HG03060 (cell line): Measurements from ENCODE around the gene SPOCK2.
"Not testable (repeated sequence)": the region's sequence is repeated elsewhere in the genome, so short reads cannot be mapped to it uniquely, and the experiment has no call there.

Experiments
- ATAC-seq: cut with Tn5 transposase; IDR thresholded peaks from one replicate; pipeline ENCODE4 v1.9.1; 2021; ENCODE audit warnings: low read depth, moderate number of reproducible peaks; ENCODE audit not compliant: unreplicated experiment

Gene SPOCK2

DNA sequence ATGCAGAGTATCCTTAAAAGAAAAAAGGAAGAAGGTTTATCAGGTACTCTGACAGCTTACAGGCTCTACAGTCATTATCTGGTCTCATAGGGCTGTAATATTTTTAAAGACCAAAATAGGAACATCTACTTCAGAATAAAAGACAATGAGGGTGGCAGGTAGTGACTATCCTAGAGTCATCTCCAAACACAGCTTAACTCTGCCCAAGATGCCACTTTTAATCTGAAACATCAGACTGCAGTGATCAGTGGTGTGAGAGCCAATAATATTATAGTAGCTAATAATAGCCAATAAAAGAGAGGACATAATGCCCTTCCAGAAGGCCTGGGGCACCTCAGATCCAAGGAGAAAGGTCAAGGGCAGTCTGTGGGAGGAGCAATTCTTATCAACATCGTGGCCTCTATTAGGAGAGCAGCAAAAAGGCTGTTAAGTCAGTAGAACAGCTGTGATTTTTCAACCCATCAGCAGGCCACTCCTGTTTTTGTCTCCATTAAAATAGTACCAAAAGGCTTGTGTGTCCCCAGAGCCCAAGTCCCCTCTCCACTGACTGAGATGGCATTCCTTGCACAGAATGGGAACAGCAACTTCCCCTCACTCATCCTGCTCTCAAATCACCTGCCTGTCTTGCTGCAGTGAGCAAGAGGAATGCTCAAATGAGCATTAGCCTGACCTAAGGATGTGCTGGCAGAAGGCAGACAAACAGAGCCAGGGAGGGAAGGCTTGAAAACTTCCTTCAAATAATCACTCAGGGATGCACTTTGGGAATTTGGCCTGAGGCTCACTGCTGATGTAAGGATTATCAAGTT, 20.7 kb upstream of the SPOCK2 start:
- ATAC-seq: no peak

GRCh38 chr10:72108004-72108370, 19.6 kb upstream of the SPOCK2 start:
- ATAC-seq: not testable (repeated sequence)

GRCh38 chr10:72107325-72108003, 19.1 kb upstream of the SPOCK2 start:
- ATAC-seq: no peak

DNA sequence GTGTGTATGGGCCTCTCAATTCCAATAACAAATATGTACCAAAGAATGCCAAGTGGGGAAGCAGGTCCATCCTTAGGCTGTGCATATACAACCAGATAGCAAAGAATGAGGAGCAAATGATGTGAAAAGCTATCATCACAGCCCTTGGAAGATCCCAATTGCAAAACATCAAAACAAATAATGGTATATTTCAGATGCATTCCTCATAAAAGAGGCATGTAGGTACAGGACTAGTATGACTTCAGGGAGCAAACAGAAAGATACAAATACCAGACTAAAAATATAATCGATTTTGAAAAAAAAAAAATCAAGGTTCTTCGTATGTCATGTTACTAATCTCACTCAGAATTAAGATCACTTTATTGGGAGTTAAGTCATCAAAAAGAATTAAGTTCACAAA, 18.5 kb upstream of the SPOCK2 start:
- ATAC-seq: no peak

DNA sequence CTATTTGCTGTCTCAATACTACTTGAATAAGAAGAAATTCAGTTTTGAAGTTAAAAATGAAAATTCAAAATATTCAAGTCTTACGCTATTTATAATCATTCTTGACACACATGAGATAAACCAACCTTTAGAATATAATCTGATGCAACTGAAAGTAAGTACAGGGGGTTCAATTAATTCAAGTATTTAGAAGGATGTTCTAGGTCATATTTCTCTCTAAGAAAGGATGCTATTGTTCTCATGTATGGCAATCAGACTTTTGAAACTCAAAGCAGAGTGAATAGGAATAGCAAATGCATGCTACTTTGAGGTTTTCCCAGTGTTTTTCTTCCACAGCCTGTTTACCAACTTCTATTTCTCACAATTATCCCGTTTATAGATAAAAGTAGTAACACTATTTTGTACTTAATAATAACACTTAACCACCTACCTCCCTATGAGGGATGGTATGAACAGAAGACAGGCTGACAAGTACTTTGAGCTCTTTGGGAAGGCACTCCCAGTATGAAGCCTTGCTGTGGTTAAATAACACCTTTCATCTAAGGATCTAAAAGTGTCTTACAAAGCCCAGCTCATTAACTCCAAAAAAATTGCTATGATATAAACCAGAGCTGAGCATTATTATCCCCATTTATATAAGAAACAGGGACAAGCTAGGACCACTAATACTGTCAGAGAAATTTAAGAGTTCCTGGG, 18.0 kb upstream of the SPOCK2 start:
- ATAC-seq: no peak

DNA sequence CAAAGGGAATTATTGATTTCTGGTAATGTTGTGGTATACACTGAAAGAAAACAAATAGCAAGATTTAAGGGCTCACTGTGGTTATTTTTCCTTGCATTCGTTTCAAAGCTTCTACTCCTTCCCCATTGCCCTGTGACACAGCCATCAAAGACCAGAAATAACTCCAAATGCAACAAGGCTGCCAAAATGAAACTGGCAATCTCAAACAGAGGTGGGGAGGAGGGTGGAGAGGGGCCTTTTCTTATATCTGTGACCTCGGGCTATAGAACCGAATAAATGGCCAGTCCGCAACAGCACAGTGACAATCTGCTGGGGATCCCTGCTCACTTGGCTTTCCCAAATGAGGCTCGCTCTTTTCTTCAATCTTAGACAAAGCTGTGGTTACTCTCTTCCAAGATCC, 17.4 kb upstream of the SPOCK2 start:
- no peak for ATAC-seq

DNA sequence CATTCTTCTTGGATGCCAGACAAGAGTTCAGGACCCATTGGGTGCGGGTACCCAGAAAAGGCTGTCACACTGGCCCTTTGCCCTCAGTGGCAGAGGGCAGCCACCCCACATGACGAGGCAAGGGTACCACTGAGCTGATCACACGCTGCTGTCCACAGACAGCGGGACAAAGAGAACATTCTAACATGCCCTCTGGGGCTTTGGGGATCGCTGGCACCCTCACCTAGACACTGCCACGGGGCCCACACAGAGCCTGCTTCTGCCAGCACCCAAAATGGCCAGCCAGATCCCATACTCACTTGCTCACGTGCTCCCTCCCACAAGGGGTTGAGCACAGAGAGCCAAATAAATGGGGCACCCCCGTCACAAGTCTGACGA, 16.7 kb upstream of the SPOCK2 start:
- no peak for ATAC-seq

- ATAC-seq: no peak
Measured at GRCh38 chr10:72104472-72105097, 16.2 kb upstream of the SPOCK2 start.

- no peak for ATAC-seq
Measured at GRCh38 chr10:72099600-72099921, 11.2 kb upstream of the SPOCK2 start.

- ATAC-seq: no peak
Measured at GRCh38 chr10:72098836-72099599, 10.7 kb upstream of the SPOCK2 start.

DNA sequence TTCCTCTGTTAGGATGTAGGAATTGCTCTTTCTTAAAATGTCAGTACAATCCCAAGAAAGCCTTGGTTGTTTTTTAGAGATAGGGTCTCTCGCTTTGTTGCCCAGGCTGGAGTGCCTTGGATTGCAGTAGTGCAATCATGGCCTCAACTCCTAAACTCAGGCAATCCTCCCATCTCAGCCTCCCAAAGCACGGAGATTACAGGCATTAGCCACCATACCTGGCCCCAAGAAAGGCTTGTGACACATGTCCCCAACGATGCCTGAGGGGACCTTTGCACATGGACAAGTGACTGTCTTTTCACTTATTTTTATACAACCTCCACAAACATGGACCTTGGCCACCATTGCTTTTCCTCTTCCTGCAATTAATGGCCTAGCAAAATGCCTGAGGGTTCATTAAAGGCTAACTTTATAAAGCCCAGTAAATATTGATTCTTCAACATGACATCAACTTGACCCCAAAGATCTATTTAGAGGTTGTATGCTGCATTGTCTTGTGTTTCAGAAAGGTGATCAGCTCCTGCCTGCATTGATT, 10.0 kb upstream of the SPOCK2 start:
- no peak for ATAC-seq

GRCh38 chr10:72097448-72098300, 9.3 kb upstream of the SPOCK2 start:
- no peak for ATAC-seq

DNA sequence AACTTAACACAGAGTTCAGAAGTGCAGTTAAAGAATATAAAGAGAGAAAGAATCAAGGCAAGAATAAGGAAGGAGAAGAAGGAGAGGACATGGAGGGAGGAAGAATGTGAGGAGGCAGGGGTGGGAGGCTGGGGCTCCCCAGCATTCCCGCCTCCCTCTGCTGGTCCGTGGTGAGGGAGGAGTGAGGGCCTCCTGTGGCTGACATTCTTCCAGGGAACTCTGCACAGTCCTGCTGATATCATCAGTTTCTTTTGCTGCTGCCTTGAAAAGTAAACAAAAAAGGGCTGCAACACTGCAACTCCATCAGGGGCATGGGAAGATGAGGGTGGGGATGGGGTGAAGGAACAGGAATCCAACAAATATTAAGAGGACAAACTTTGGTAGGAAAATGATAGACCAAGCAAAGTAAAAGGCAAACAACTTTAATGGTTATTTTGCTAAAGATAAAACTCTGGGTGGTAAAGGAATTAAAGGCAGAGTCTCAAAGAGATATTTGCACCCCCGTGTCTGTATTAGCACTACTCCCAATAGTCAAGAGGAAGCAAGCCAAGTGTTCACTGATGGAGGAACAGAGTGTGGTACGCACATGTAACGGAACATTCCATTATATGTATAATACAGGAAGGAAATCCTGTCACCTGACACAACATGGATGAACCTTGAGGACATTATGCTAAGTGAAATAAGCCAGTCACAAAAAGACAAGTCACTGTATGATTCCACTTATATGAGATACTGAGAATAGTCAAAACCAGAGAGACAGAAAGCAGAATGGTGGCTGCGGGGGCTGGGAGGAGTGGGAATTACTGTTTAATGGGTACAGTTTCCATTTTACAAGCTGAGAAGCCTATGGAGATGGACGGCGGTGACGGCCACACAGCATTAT, 8.0 kb upstream of the SPOCK2 start:
- ATAC-seq: no peak

- no peak for ATAC-seq
Measured at GRCh38 chr10:72095195-72095594, 6.8 kb upstream of the SPOCK2 start.

DNA sequence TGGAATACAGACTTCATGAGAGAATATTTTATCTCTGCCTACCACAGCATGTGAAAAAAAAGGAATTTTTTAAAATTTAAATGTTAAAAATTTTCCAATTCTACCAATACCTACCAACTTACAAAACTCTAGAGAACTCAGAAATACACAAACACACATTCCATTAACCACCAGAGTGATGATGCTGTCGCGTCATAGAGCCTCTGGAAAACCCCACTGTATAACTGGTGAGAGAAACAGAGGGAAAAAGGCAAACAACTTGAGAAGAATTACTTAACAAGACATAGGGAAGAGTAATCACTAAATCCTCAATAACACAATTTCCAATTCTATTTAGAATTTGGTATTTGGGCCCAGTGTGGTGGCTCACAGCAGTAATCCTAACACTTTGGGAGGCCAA, 6.2 kb upstream of the SPOCK2 start:
- no peak for ATAC-seq

- no peak for ATAC-seq
Measured at GRCh38 chr10:72093450-72093849, 5.1 kb upstream of the SPOCK2 start.

DNA sequence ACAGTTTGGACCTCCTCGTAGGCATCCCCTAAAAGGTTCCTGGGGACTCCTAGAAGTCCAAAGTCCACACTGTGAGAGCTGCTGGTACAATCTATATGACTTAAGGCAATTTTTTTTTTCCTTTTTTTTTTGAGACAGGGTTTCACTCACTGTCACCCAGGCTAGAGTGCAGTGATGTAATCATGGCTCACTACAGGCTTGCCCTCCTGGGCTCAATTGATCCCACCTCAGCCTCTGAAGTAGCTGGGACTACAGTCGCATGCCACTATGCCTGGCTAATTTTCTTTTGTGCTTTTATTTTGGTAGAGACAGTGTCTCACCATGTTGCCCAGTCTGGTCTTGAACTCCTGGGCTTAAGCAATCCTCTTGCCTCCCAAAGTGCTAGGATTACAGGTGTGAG, 4.6 kb upstream of the SPOCK2 start:
- no peak for ATAC-seq

DNA sequence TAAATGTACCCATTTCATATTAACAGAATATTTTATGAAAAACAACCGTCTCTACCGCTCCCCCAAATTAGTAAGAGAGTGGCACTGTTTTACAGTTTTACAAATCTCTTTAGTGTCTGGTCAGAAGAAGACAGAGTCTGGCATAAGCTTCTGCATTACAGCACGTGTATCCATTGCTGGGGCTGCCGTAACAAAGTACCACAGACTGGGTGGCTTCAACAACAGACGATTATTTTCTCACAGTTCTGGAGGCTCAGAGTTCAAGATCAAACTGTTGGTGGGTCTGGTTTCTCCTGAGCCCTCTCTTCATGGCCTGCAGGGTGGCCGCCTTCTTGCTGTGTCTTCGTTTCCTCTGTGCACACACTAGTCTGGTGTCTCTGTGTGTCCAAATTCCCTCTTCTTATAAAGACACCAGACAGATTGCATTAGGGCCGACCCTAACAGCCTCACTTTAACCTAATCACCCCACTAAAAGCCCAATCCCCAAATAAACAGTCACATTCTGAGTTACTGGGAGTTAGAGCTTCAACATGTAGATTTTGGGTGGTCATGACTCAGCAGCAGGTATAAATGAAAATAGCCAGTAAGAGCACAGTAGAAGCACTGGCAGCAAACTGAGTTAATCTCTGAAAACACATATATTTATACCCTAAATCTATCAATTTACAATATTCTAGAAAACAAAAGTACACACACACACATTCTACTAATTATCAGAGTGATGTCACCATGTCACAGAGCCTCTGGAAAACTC, 4.0 kb upstream of the SPOCK2 start:
- no peak for ATAC-seq
